Pancreas (tissue), 10 donors: Measurements from ENCODE around the gene PDGFA. TPM values are rescaled to one million over a fixed set of nuclear protein-coding genes. Genes with fewer than 3 reads are reported as not detected.

Experiments
- ATAC-seq, 4 donors: fragments of 200-7000 bp; cut with Tn5 transposase; one replicate each; pipeline versions ENCODE4 v1.8.0 to v1.9.1; 2020; ENCODE audit warnings: mild to moderate bottlenecking in 4 of 4, moderate library complexity in 4 of 4
- DNase-seq, 6 donors: peaks; one replicate each; pipeline ENCODE4 v3.0.0-alpha.2; 2020
- FAIRE-seq: peaks from 2 replicates; lab custom pipeline; 2012; peaks lifted over from hg19 to GRCh38; lab: Jason Lieb, UNC
- H3K27ac ChIP-seq, 4 donors: fragments of 200-600 bp; sonication (generic); 1 replicate in 3 of 4; 2 replicates in 1 of 4; pipeline versions ENCODE4 v1.5.0 to v1.8.0; 2020
- H3K27me3 ChIP-seq, 4 donors: fragments of 200-600 bp; one replicate each; pipeline ENCODE4 v1.8.0; 2021
- H3K36me3 ChIP-seq, 3 donors: fragments of 200-600 bp; sonication (generic) in 1 of 3; one replicate each; pipeline versions ENCODE4 v1.5.0 to v1.8.0; 2020 to 2021
- H3K4me1 ChIP-seq, 3 donors: fragments of 200-600 bp; one replicate each; pipeline ENCODE4 v1.8.0; 2021
- H3K4me3 ChIP-seq, 4 donors: fragments of 200-600 bp; sonication (generic) in 2 of 4; one replicate each; pipeline versions ENCODE4 v1.5.0 to v1.8.0; 2020 to 2021
- H3K9me3 ChIP-seq, 4 donors: fragments of 200-600 bp; one replicate each; pipeline ENCODE4 v1.8.0; 2021
- CTCF ChIP-seq, 4 donors: fragments of 200-600 bp; sonication (generic) in 3 of 4; IDR thresholded peaks; one replicate each; pipeline versions ENCODE4 v1.5.0 to v1.8.0; 2021; ENCODE audit warnings: antibody characterized with exemption in 4 of 4
- WGBS, 2 donors: extraction: QIAGEN DNeasy Blood & Tissue Kit; methylation state at CpG; one replicate each; pipeline ENCODE4 v1.1.7; 2013; 5-methylcytosine and 5-hydroxymethylcytosine counted together
- intact Hi-C, 3 donors: fragments of 100-400 bp; cut with DNase I; formaldehyde crosslinking; loops; one replicate each; pipeline versions ENCODE4 v1.11.1 to v1.14.2; 2022
- polyA plus RNA-seq, 2 donors: library from polyadenylated mRNA; stranded (reverse); fragments of 200-250 nt; gene quantifications; one replicate each; pipeline ENCODE4 v1.2.3, GENCODE V29; 2013
- total RNA-seq, 6 donors: library from RNA; stranded (reverse); fragmentation: NEBNext Ultra II Directional in 4 of 6; extraction: Animal tissue kit (Norgen Biotek cat#: 25700) in 4 of 6; gene quantifications; one replicate each; pipeline versions ENCODE4 v1.2.1 to v1.2.4, GENCODE V29; 2021 to 2023
- donor health status: healthy with polysubstance abuse.
- donor health status: DM: no; HTN: no; CAD: no; lungs with moderate emphysema.
- donor health status: DM: no; HTN: no; CAD: no.
- donor health status: control.
- donor health status: control.
- donor health status: Bipolar disorder and iron deficiency.
- donor health status: DM: yes; HTN: yes; CAD: no.
- donor health status: DM: no; HTN: no; CAD: no.
- donor health status: DM: no; HTN: no; CAD: no.
- donor health status: DM: yes; HTN: yes; CAD: no.

The PDGFA gene
- total and polyA plus RNA-seq, 8 donors: 53.3 to 175 (median 65.6) TPM

GRCh38 chr7:450741-451140, 68.9 kb downstream of the PDGFA start:
- DNase-seq (peak in 2 of 6 donors; percentile 14 to 45), ATAC-seq (no peak), FAIRE-seq (no peak)
- no peak for TF ChIP-seq CTCF (IDR thresholded peaks at IDR 0.05)
- no peak overlapping the region for H3K4me3 ChIP-seq
- no peaks in the 10 kb centered on the region for H3K36me3 ChIP-seq
- peaks cover 0 to 3% (median 0%) of the 10 kb centered on the region in 3 donors for H3K4me1 ChIP-seq
- H3K27ac ChIP-seq: no peak overlapping the region
- intact Hi-C loops: no loop called here
- WGBS, 2 donors: 73 to 83% methylated on average over 10 of the region's 10 CpGs
- no peaks in the 10 kb centered on the region for H3K9me3 ChIP-seq
- H3K27me3 ChIP-seq: no peaks in the 10 kb centered on the region

- intact Hi-C loops: no loop called here
- no peak for FAIRE-seq
- Histone ChIP-seq H3K36me3 (no peaks in the 10 kb centered on the region), H3K4me1 (no peaks in the 10 kb centered on the region), H3K27me3 (no peaks in the 10 kb centered on the region), H3K9me3 (no peaks in the 10 kb centered on the region), H3K27ac (no peak overlapping the region), H3K4me3 (no peak overlapping the region)
- no peak for TF ChIP-seq CTCF (IDR thresholded peaks at IDR 0.05)
- 86 to 93% methylated on average over 11 of the region's 11 CpGs for WGBS, 2 donors
- ATAC-seq: no peak
- DNase-seq: no peak
Measured at GRCh38 chr7:450036-450435, 69.6 kb downstream of the PDGFA start.

- FAIRE-seq (no peak), ATAC-seq (no peak), DNase-seq (no peak)
- no peak overlapping the region for H3K27ac ChIP-seq
- H3K36me3 ChIP-seq: no peaks in the 10 kb centered on the region
- no peaks in the 10 kb centered on the region for H3K4me1 ChIP-seq
- H3K4me3 ChIP-seq: no peak overlapping the region
- H3K9me3 ChIP-seq: no peaks in the 10 kb centered on the region
- 82 to 85% methylated on average over 17 of the region's 17 CpGs for WGBS, 2 donors
- intact Hi-C loops: no loop called here
- no peak for TF ChIP-seq CTCF (IDR thresholded peaks at IDR 0.05)
- H3K27me3 ChIP-seq: no peaks in the 10 kb centered on the region
Measured at GRCh38 chr7:449324-450019, 70.2 kb downstream of the PDGFA start.

GRCh38 chr7:447523-447922, 72.1 kb downstream of the PDGFA start:
- intact Hi-C loops: no loop called here
- no peak for DNase-seq
- no peaks in the 10 kb centered on the region for H3K36me3 ChIP-seq

More at GRCh38 chr7:447523-447922, 72.1 kb downstream of the PDGFA start:
- no peaks in the 10 kb centered on the region for H3K9me3 ChIP-seq
- ATAC-seq (no peak), FAIRE-seq (no peak)
- no peak overlapping the region for H3K27ac ChIP-seq
- no peaks in the 10 kb centered on the region for H3K27me3 ChIP-seq
- no peak for TF ChIP-seq CTCF (IDR thresholded peaks at IDR 0.05)
- H3K4me3 ChIP-seq: no peak overlapping the region
- 85 to 90% methylated on average over 9 of the region's 9 CpGs for WGBS, 2 donors
- H3K4me1 ChIP-seq: no peaks in the 10 kb centered on the region

Other genes with a start within 250 kb of the PDGFA start
- not detected for gene FOXL3, start 229.7 kb downstream of the PDGFA start, total RNA-seq
- gene FOXL3, start 229.7 kb downstream of the PDGFA start, polyA plus RNA-seq: not detected
- gene DNAAF5, start 206.9 kb upstream of the PDGFA start, total RNA-seq: 10 to 100 TPM in 5 of 6 donors, 1 to 10 TPM in 1; 9.0 to 16.6 (median 12.6) TPM
- gene DNAAF5, start 206.9 kb upstream of the PDGFA start, polyA plus RNA-seq: 10 to 100 TPM in 1 of 2 donors, 1 to 10 TPM in 1; 7.7 to 10.5 TPM
- gene PRKAR1B, start 207.4 kb upstream of the PDGFA start, total RNA-seq: 1 to 10 TPM; 2.5 to 6.1 (median 4.5) TPM
- 1 to 10 TPM; 6.8 to 8.4 TPM for gene PRKAR1B, start 207.4 kb upstream of the PDGFA start, polyA plus RNA-seq